Measurements from ENCODE around the gene AMACR. TPM values are rescaled to one million over a fixed set of nuclear protein-coding genes. Genes with fewer than 3 reads are reported as not detected.
"Not testable (repeated sequence)": the region's sequence is repeated elsewhere in the genome, so short reads cannot be mapped to it uniquely, and the experiment has no call there.

Gene AMACR
- total RNA-seq, 1 donor from 2014 or later, result 7.1 TPM

DNA sequence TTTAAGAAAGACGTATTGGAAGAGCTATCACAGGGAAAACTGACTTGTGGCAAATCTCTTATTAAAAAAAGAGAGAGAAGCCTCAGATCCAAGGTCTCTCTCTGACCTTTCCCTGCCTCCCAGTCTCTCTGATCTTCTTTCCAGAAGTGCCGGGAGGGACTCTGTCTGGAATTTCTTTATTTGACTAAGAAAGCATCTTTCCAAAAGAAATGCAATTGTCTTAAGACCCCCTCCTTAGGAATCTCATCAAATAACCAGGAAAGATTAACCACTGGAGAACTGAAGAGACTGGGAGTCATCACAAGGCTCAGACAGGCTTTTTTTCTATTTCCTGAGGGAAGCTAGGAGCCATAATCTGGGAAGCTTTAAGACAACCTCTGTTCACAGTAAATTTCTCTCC lies 30.5 kb upstream of the AMACR start:
- intact Hi-C loops (cut with micrococcal nuclease), result no loop called here

DNA sequence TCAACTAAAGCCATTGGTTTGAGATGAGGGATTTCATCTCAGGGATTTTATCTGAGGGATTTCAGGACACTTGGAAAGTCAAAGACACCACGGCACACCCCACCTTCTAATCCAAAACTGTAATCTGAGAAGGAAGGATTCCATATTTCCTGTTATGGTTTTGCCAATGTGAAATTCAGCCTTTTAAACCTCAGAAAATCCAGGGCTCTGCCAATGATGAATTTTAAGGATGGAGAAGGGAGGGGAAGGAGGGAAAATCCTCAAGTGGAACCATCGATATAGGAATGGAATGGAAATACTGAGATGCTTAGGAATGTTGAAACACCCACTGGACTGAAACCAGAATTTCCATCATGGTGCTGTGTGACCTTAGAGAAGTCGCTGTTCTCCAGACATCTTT lies 29.9 kb upstream of the AMACR start:
- intact Hi-C loops (cut with micrococcal nuclease), result no loop called here

DNA sequence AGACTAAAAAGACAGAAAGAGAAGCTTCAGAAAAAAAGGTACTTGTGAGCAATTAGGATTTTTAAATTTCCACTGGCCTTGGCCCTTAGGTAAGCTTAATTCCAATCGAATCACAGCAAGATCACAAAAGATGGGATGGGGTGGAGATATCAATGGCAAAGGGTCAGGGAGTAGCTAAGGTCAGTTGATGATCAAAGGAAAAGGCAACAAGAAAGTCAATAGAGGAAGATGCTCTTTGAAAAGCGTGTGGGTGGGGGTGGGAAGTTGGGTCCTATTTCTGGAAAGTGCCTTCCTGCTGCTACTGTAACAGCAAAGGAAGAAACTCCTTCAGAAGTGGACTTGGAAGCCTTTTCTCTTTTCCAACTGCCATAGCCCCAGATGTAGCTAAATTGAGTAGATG lies 27.9 kb upstream of the AMACR start:
- intact Hi-C loops (cut with micrococcal nuclease), result no loop called here

DNA sequence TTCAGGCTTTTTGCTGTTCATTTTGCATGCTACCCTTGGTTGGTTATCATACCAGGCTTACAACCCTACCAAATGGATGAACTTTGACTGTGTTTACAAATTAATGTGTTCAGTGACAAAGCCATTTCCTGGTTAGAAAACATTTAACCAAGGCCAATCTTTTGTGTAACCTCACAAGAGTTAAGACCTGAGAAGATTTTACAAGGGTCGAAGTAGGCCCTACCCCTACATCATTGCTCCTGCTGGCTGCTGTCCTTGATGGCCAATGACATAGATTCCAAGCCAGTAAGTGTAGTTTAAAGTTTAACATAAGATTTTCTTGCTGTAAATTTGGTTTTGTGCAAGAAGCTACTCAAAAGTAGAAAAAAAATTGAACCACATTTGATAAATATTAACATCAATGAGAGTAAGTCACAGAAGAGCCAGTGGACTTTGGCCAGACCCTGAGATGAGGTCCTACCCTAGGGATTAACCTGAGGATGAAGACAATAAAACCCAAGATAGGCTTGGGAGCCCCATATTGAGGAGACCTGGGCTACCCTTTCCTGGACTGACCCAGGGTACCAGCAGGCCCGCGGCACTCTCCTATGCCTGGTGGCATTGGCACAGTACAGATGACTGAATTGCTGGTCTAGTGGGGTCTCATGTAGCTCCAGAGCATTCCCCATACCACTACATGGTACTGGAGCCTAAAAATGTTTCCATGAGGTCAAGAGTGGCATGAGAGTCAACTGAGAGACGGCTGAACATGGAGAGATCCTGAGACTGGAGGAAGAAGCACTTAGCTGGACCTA lies 26.9 kb upstream of the AMACR start:
- intact Hi-C loops (cut with micrococcal nuclease), result no loop called here

DNA sequence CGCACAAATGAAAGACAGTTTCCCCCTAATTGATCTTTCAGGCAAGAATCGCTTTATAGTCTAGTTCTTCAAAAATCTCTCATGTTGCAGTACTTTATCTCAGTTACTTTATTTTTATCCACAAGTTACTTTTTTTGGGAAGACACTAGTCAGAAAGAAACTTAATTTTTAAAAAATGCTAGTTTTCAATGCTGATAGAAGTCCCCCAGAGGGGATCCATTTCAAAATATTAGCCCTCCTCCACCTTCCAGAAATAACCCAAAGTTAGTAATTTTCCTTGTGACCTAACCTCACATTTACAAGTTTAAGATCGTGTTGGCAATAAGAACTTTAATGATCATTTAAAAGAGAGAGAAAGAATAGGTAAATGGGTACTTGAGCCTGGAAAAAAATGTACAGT lies 24.1 kb upstream of the AMACR start:
- intact Hi-C loops (cut with micrococcal nuclease), result no loop called here

DNA sequence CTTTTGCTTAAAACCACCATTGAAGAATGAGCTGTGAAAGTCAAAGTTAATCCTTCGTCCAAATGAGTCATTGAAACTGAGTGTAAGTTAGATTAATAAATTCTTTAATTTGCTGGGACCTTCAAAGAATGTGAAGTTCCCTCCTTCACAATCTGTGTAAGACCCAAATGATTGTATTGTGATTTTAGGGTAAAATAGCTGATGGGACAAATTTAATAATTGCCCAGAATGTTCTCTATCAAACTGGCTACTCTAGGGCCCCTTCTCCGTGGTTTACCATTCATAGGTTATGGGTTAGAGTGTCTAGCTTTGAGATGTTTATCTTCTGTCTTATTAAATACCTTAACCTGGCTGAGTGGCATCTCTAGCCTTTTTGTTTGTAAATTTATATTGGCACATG lies 23.3 kb upstream of the AMACR start:
- intact Hi-C loops (cut with micrococcal nuclease), result no loop called here

DNA sequence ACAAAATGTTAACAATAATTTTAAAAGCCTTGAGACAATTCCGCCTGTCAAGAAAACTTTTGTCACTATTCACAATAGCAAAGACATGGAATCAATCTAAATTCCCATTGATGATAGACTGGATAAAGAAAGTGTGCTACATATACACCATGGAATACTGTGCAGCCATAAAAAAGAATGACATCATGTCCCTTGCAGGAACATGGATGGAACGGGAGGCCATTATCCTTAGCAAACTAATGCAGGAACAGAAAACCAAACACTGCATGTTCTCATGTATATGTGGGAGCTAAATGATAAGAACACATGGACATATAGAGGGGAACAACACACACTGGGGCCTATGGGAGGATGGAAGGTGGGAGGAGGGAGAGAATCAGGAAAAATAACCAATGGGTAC lies 22.7 kb upstream of the AMACR start:
- intact Hi-C loops (cut with micrococcal nuclease), result not testable (repeated sequence)

DNA sequence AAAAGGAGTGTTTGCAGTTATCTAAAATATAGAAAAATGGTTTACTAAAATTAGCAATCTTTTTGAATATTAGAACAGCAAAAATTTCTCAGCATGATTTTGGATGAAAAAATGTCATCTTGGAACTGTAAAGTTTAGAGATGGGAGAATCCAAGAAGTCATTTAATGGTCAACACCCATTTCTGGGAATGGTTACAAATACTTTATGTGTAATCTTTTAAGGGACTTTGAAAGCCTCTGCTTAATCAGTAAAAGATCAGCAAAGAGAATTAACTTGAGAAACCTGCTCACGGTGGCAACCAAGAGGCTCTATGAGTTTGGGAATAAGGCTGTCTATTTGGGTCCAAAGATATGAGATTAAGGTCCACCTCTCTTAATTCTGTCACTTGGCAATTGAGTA lies 22.2 kb upstream of the AMACR start:
- intact Hi-C loops (cut with micrococcal nuclease), result no loop called here

DNA sequence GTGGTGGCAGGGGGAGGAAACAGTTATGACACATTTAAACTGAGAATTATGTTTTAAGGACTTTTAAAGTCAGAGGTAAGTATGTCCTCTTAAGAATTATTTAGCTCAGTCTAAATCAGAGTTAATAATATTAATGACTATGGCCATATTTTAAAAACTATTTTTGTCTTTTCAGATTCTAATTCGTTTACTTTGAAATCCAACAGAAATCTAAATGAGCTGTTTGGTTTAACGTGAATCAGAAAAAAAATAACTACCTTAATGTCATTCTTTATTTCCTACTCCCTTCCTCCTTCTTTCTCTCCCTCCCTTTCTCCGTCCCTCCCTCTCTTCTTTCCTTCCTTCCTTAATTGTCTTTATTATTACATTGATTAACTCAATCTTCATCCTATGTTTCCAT lies 20.5 kb upstream of the AMACR start:
- intact Hi-C loops (cut with micrococcal nuclease), result no loop called here

DNA sequence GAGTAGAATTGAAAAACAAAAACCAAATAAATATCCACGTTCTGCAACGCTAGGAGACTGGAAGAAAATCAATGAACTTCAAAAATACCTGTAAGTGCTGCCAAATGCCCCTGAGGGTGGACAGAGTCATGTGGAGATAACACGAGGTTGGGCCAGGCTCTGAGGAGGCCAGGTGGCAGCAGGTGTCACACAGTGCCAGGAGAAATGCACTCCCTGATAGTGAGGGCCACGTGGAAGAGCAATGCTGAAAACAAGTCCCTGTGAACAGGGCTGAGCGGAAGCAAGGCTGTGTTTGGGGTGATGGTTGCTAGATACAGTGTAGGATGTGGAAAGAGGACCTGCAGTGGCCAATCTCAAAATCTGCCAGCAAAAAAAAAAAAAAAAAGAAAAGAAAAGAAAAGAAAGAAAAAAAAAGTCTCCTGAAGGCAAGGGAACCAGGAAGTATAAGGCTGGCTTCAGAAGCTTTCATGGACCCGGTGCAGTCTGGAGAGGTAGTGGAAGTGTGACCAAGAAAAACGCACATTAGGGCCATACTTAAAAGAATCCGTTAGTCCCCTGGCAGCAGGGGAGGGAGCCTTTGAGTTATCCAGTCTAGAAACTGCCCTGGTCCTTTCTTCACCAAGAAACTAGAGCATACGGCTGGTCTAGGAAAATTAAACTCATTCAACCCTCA lies 18.4 kb upstream of the AMACR start:
- intact Hi-C loops (cut with micrococcal nuclease), result no loop called here

DNA sequence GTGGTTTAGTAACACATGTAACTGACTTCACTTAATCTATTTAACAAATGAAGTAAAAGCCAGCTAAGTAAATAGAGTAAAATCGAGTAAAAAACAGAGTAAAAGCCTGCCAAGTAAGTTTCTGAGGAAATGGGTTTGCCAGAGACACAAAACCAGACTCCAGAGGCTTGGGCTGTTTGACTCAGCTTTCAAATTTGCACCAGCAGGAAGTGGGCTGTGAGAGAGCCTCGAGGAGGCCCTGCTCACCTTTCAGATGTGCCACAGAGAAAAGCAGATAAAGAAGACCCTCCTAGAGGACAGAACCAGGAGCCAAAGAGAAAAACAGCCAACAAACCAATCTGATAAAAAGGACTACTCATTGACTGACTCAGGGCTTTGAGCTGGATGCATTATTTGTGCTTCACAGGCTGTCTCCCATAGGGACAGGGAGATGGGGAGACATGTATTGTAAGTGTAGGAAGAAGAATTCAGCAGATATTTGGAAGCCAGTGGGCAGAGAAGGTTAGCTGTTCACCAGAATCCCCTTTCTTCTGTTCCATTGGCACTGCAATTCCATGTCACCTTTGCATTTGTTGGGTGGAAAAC lies 14.4 kb upstream of the AMACR start:
- intact Hi-C loops (cut with micrococcal nuclease), result loop anchor here (1.0 to 2.0 kb wide), 2 partner anchors 14 to 27 kb away; partner anchors contain the start of gene AMACR

DNA sequence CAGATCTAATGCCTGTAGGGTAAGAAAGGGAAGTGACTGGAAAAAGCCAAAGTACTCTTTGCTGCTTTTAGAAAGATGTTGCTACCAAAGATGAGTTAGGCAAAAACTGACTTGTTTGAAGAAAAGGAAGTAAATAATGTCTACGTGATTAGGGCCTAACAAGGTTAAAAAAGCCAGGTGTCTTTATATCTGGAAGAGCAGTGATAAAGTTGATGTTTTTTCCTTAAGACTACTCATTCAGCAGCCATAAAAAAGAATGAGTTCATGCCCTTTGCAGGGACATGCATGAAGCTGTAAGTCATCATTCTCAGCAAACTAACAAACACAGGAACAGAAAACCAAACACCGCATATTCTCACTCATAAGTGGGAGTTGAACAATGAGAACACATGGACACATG lies 13.5 kb upstream of the AMACR start:
- intact Hi-C loops (cut with micrococcal nuclease), result no loop called here

DNA sequence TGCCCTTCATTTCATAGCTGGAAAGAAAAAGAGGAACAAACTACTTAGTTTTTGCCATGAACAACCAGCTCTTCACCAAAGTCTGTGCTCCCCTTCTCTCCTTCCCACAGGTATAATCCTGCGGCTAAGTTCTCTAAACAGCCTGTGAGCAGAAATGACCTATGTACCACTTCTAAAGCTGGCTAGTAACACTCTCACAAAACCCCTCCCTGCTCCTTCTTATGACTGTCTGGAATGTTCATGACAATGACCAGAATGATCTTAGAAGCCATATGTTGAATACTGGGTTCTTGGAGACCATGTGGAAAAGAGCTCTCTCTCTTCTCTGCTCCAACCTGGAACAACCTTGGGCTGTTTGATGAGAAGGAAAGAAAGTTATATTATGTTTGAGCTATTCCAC lies 12.9 kb upstream of the AMACR start:
- intact Hi-C loops (cut with micrococcal nuclease), result no loop called here

DNA sequence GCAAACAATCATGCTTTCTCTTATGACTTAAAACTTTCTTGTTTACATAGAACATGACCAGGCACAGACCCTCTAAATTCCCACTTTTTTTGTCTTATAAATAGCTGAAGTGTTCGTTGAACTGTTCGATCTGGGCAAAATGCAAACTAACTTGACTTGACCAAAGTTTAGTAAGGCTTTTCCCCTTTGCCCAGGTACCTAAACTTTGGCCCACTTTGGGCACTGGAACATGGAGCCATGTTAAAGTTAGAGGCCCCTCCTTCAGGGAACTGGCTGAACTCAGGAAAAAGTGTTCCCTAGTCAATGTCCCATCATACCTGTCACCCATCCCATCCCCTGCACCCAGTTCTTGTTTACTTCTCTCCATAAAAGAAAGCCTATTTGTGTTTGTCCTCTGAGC lies 9.4 kb upstream of the AMACR start:
- intact Hi-C loops (cut with micrococcal nuclease), result no loop called here

DNA sequence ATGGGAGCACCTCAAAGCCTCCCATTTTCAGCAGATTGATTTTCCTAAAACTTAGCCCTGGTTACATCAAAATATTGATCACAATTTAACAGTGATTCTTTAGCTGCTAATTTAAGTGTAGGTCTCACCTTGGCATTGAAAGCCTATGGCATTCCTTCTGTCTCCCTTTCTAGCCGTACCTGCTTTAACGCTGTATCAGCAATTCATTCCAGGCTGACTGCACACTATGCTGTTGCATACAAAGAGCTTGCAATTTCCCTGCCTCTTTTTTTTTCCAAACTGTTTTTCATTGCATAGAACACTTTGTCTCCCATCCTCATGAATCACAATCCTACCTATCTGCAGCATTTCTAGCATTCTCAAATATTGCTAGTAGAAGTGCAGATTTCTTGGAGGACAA lies 8.9 kb upstream of the AMACR start:
- intact Hi-C loops (cut with micrococcal nuclease), result no loop called here

DNA sequence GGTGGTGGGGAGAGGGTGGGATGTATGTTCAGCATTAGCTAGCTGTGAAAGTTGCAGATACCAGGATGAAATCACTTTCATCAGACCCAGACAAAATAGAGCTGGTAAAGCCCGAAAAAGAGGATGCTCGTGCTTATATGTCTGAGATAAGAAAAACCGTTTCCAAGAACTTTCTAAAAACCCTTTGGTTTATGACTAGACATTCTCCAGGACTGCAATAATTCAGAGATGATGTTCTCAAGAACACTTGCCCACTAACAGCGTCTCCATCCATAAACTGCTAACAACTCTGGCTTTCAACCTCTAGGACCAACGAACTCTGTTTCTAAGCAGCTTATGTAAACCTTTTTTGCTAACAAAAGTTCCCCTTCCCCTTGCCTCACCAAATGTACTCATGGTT lies 8.4 kb upstream of the AMACR start:
- intact Hi-C loops (cut with micrococcal nuclease), result no loop called here

DNA sequence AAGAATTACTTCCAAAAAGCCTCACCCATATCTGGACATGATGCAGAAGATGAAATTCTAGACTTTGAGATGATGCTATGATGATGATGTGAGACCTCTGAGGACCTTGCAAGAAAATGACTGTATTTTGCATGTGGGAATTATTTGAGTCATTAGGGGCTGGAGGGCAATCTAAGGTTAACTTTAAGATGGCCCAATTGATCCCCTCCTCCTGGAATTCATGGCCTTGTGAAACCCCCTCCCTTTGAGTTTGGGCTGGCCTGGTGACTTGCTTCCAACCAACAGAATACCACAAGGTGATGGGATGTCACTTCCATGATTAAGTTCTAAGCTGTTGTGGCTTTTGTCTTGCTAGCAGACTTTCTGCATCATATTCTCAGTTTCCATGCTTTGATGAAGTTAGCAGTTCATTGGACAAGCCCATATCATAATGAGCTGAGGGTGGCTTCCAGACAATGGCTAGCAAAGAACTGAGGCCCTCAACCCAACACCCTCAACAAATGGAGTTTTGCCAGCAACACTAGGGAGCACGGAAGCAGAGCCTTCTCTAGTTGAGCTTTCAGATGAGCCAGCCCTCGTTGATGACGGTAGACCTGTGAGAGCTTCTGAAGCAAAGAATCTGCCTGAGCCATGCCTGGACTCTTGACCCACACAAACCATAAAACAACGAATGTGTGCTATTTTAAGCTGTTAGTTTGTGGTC lies 7.4 kb upstream of the AMACR start:
- intact Hi-C loops (cut with micrococcal nuclease), result no loop called here

DNA sequence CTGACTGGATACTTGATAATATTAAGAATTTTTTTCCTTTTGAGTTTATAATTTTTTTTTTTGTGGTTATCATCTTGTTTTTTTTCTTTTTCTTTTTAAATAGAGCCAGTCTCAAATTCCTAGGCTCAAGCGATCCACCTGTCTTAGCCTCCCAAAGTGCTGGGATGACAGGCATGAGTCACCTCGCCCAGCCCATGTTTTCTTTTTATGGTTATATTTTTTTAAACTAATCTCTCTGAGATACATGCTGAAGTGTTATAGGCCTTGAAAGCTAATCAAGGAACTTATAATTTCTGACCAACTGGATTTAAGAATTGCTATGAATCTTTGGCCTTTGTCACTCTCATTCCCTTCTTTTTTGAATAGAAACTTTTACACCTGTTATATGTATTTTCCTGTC lies 6.8 kb upstream of the AMACR start:
- intact Hi-C loops (cut with micrococcal nuclease), result no loop called here

DNA sequence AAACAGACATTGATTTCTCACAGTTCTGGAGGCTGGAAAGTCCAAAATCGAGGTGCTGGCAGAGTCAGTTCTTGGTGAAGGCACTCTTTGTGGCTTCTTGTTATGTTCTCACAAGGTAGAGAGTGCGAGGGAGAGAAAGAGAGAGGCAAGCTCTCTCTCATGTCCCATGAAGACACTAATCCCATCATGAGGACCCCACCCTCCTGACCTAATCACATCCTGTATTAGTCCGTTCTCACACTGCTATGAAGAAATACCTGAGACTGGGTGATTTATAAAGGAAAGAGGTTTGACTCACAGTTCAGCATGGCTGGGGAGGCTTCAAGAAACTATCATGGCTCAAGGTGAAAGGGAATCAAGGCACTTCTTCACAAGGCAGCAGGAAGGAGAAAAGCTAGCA lies 5.7 kb upstream of the AMACR start:
- intact Hi-C loops (cut with micrococcal nuclease), result no loop called here

DNA sequence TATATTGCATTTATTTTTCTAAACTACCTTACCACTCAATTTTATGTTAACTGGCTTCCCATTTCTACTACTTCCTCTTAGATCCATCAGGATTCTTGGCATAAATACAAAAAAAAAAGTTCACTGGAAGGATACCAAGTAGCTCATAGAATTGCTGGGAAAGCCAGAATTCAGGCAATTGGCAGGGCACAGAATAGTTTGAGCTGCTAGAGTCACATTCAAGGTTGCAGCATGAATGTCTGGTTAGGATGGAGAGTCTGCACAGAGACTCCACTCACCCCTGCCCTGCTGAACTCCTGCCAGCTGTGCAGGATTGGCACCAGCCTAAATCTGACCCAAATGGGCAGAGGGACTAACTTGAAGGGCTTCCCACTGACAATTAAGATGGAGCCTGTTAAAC lies 4.9 kb upstream of the AMACR start:
- intact Hi-C loops (cut with micrococcal nuclease), result no loop called here

DNA sequence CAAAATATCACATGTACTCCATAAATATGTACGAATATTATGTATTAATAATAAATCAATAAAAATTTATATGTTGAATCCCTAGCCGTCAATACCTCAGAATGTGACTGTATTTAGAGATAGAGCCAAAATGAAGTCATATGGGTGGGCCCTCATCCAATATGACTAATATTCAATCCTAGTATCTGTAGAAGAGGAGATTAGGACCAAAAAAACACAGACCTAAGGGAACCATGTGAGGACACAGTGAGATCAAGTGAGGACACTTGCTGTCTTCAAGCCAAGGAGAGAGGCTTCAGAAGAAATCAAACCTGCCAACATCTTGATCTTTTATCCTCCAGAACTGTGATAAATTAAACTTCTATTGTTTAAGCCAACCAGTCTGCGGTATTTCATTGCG lies 3.7 kb upstream of the AMACR start:
- intact Hi-C loops (cut with micrococcal nuclease), result no loop called here

DNA sequence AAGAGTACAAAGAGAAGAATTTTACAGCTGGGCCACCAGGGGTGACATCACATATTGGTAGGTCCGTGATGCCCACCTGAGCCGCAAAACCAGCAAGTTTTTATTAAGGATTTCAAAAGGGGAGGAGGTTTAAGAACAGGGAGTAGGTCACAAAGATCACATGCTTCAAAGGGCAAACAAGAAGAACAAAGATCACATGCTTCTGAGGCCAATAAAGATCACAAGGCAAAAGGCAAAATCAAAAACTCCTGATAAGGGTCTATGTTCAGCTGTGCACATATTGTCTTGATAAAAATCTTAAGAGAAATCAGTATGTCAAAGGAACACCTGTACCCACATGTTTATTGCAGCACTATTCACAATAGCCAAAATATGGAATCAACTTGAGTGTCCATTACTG lies 2.3 kb upstream of the AMACR start:
- intact Hi-C loops (cut with micrococcal nuclease), result not testable (repeated sequence)

All from T-helper 1 cell treated with Interleukin-12 subunit alpha and Interleukin-12 subunit beta and Interleukin-4 antibody, amounts not matched to agents 30 ng/mL and 1 ng/mL, for 36 hours (primary cell).